ENCODE measurements around the gene TMEM167A.

GRCh38 chr5:83055166-83055565 lies 22.0 kb downstream of the TMEM167A start:
- TF ChIP-seq CTCF (conservative IDR thresholded peaks at IDR 0.05; ENCODE audit: low read depth, low read length) = no peak
- no peak for TF ChIP-seq MAFK (IDR thresholded peaks at IDR 0.05; ENCODE audit: low read depth, low read length)
- TF ChIP-seq POLR2A (IDR thresholded peaks at IDR 0.05; ENCODE audit: low read depth, low read length) = no peak
- no peak for TF ChIP-seq RFX5 (IDR thresholded peaks at IDR 0.05; ENCODE audit: low read depth, low read length)
- TF ChIP-seq CEBPB (IDR thresholded peaks at IDR 0.05; ENCODE audit: low read depth, low read length) = no peak

All from IMR-90 (cell line).